GM19468 (cell line): ENCODE results near the gene SNIP1.
"Not testable (repeated sequence)": the region's sequence is repeated elsewhere in the genome, so short reads cannot be mapped to it uniquely, and the experiment has no call there.

Experiments used
- ATAC-seq: cut with Tn5 transposase; IDR thresholded peaks from one replicate; pipeline ENCODE4 v1.9.1; 2021; ENCODE audit warnings: mild to moderate bottlenecking, moderate library complexity, moderate number of reproducible peaks; ENCODE audit not compliant: unreplicated experiment; ENCODE audit errors: extremely low read depth

The SNIP1 gene

DNA sequence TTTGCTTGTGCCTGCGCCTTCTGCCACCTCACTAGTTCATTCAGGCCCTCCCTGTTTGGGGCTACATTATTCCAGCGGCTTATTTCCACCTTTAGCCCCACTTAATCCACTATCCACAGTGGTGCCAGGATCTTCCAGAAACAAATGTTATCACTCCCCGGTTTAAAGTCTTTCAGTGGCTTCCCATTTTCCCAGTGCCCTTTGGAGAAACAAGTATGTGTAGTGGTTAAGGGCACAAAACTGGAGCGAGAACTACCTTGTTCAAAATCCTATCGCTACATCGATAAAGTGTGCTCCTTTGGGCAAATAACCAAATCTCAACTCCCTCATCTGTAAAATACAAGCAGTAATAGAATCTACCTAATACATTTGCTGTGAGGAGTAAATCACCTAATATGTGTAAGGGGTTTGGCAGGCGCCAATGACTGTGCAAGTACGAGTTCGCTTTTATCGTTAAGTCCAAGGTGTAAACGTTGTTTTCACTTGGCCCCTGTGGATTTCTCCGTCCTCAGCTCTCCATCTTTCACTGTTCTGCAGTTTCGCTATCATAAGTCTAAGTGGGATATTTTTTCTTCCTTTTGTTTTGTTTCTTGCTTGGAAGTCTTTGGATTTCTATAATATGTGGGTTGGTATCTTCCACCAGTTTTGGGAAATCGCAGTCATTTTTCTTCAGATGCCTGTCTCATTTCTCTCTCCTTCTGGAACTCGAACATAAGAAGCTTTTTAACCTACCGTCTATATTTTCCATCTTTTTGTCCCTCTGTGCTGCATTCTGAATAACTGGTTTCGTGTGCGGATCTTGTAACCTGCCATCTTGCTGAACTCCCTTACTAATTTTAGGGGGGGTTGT is 38.7 kb downstream of the SNIP1 start:
- no peak for ATAC-seq

GRCh38 chr1:37514350-37515184 is 39.5 kb downstream of the SNIP1 start, which contains the start of gene MEAF6:
Gene MEAF6 (minus strand): TSS chr1:37514766. CDS start chr1:37514746, 20 bp downstream.
- ATAC-seq, result peak; percentile 88

GRCh38 chr1:37513795-37514349 is 40.2 kb downstream of the SNIP1 start:
- no peak for ATAC-seq

- no peak for ATAC-seq
Observed at GRCh38 chr1:37509181-37509580, 44.9 kb downstream of the SNIP1 start.

DNA sequence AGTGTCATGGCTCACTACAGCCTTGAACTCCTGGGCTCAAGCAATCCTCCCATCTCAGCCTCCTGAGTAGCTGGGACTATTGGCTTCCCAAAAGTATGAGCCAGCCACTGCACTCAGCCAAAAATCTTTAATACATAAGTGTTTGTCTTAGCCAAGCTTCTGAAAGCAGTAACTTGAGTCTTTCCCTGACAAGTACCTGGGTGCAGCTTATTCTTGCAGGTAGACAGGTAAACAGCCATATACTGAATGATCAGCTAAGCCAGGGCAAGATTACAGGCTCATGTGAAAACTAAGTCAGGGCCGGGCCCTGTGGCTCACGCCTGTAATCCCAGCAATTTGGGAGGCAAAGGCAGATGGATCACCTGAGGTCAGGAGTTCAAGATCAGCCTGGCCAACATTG is 47.4 kb downstream of the SNIP1 start:
- ATAC-seq, result no peak

- not testable (repeated sequence) for ATAC-seq
Observed at GRCh38 chr1:37502791-37503190, 51.3 kb downstream of the SNIP1 start.

DNA sequence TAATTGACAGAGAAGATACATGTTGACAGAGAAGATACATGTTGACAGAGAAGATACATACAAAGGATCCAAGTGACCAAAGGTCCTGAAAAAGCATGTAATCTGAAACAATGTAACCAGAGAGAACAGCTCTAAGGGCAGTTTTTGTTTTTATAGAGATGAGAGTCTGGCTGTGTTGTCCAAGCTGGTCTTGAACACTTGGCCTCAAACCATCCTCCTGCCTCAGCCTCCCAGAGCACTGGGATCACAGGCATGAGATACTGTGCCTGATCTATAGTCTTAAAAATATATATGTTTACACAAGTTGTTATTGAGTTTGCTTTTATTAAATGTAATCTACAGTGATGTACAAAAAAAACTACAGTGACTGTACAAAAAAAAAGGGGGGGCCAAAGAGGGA is 52.0 kb downstream of the SNIP1 start:
- no peak for ATAC-seq

- no peak for ATAC-seq
Observed at GRCh38 chr1:37501661-37502060, 52.4 kb downstream of the SNIP1 start.

DNA sequence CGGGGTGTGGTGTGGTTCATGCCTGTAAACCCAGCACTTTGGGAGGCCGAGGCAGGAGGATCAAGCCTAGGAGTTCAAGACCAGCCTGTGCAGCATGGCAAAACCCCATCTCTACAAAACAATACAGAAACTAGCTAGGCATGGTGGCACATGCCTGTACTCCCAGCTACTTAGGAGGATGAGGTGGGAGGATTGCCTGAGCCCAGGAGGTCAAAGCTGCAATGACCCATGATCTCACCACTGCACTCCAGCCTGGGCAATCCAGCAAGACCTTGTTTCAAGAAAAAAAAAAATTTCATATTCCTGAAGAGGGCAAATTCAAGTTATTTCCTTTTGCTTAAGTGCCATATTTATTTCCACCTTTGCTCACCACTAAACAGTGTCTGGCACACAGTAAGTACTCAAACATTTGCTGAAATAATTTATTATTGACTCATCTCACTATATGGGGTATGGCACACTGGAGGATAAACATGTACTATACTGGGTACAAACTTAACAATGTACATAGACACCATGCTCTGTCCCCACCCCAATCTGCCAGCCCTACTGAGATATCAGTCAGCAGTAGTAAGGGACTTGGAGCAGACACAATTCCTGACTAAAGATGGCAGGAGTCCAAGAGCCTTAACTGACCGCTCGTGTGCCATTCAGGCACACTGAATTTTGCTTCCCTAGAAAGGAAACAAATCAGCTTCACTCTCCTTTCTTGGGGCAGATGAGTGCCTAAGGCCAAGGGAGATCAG is 55.0 kb downstream of the SNIP1 start:
- no peak for ATAC-seq

DNA sequence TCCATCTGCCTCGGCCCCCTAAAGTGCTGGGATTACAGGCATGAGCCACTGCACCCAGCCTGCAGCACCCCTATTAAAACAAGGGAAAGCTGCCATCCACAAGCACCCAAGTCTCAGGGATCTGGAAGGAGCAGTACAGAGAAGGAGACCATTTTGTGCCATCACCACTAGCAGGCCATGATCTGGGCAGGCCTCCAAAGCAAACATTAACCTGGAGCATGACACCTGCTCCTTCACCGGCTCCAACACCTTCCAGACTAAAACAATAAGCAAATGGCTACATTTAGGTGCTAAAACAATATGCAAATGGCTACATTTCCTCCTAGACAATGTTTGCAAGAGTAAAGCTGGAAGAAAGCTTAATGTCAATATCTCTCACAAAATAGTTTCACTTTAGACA is 56.3 kb downstream of the SNIP1 start:
- ATAC-seq, result no peak

DNA sequence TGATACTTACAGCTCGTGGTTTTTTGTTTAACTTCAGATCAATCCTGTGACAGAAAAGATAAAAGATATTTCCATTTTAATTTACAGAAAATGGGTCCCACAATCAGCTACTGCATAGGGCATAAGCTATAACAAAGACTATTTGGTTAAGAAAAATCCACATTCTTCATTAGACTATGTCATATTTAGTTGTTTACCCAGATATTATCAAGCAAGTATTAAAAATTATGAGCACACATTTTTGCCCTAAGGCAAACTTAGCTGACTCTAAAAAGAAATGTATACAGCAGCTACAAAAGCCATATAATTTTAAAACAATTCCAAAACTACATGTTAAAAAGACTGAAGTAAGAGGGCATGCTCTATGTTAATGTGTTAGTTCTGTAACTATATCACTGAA is 58.2 kb downstream of the SNIP1 start:
- ATAC-seq, result no peak

GRCh38 chr1:37493336-37494098 is 60.6 kb downstream of the SNIP1 start:
- no peak for ATAC-seq

DNA sequence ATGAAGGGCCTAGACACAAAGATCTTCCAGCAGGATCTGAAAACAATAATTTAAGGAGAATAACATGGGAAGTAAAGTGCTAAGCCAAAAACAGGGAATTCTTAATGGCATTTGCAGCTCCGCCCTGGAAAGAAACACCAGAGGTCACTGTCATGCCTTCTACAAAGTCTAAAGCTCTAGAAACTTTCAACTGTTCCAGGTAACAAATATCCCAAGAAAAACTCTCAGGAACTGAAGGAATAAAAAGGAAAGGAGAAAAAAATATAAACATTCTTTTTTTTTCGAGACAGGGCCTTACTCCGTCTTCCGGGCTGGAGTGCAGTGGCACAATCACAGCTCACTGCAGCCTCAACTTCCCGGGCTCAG is 66.5 kb downstream of the SNIP1 start:
- no peak for ATAC-seq

GRCh38 chr1:37486680-37487618 is 67.1 kb downstream of the SNIP1 start:
- no peak for ATAC-seq

GRCh38 chr1:37485902-37486679 is 68.0 kb downstream of the SNIP1 start:
- ATAC-seq, result no peak
